GM23338 (cell line): Measurements from ENCODE around the gene TPSB2. TPM values are rescaled to one million over a fixed set of nuclear protein-coding genes. Genes with fewer than 3 reads are reported as not detected.

Experiments
- ATAC-seq: fragments of 200-7000 bp; cut with Tn5 transposase; 3 replicates; pipeline ENCODE4 v1.9.1; 2020
- DNase-seq: peaks from one replicate; pipeline ENCODE4 v3.0.0-alpha.2; 2015; ENCODE audit warnings: low spot score
- H2AFZ ChIP-seq: fragments of 200-600 bp; sonication (generic); 2 replicates; pipeline ENCODE4 v1.8.0; 2016; ENCODE audit warnings: antibody characterized with exemption, mild to moderate bottlenecking, moderate library complexity
- H3F3A ChIP-seq: fragments of 200-600 bp; sonication (generic); replicated peaks from 2 replicates; pipeline ENCODE4 v1.8.0; 2017; ENCODE audit warnings: antibody characterized with exemption, mixed run types, low read depth
- H3K27ac ChIP-seq: fragments of 200-600 bp; sonication (generic); 2 replicates; pipeline ENCODE4 v1.6.1; 2016; ENCODE audit warnings: low read depth
- H3K27me3 ChIP-seq: fragments of 200-600 bp; sonication (generic); 2 replicates; pipeline ENCODE4 v1.8.0; 2016; ENCODE audit warnings: mild to moderate bottlenecking, mixed run types, moderate library complexity; ENCODE audit not compliant: insufficient read depth
- H3K36me3 ChIP-seq: fragments of 200-600 bp; sonication (generic); 2 replicates; pipeline ENCODE4 v1.8.0; 2016; ENCODE audit warnings: mild to moderate bottlenecking; ENCODE audit not compliant: insufficient read depth
- H3K4me1 ChIP-seq: fragments of 200-600 bp; sonication (generic); 2 replicates; pipeline ENCODE4 v1.8.0; 2016; ENCODE audit warnings: mild to moderate bottlenecking, moderate library complexity; ENCODE audit not compliant: insufficient read depth
- H3K4me2 ChIP-seq: fragments of 200-600 bp; sonication (generic); 2 replicates; pipeline ENCODE4 v1.7.1; 2017; ENCODE audit warnings: mixed run types
- H3K4me3 ChIP-seq: fragments of 200-600 bp; sonication (generic); 2 replicates; pipeline ENCODE4 v1.6.1; 2016; ENCODE audit warnings: mixed run types
- H3K79me2 ChIP-seq: fragments of 200-600 bp; sonication (generic); replicated peaks from 2 replicates; pipeline ENCODE4 v1.8.0; 2017; ENCODE audit warnings: mild to moderate bottlenecking; ENCODE audit not compliant: insufficient read depth
- H3K9me2 ChIP-seq: fragments of 200-600 bp; sonication (generic); 2 replicates; pipeline ENCODE4 v1.8.0; 2017; ENCODE audit not compliant: insufficient read depth
- H4K20me1 ChIP-seq: fragments of 200-600 bp; sonication (generic); replicated peaks from 2 replicates; pipeline ENCODE4 v1.8.0; 2017; ENCODE audit warnings: mild to moderate bottlenecking; ENCODE audit not compliant: insufficient read depth
- H3K27ac Mint-ChIP-seq: 2 replicates; pipeline ENCODE4 v1.8.0; 2020; ENCODE audit warnings: inconsistent platforms, mild to moderate bottlenecking, moderate library complexity, mixed read lengths
- H3K27me3 Mint-ChIP-seq: 3 replicates; pipeline ENCODE4 v1.8.0; 2022; ENCODE audit warnings: low read depth, mild to moderate bottlenecking, moderate library complexity, mixed read lengths, inconsistent platforms; ENCODE audit not compliant: insufficient read depth, poor library complexity
- H3K36me3 Mint-ChIP-seq: 3 replicates; pipeline ENCODE4 v1.8.0; 2021; ENCODE audit warnings: low read depth, mild to moderate bottlenecking, inconsistent platforms, moderate library complexity, mixed read lengths
- H3K4me1 Mint-ChIP-seq: 3 replicates; pipeline ENCODE4 v1.8.0; 2020; ENCODE audit warnings: mild to moderate bottlenecking, inconsistent platforms, mixed read lengths
- H3K4me3 Mint-ChIP-seq: 3 replicates; pipeline ENCODE4 v1.8.0; 2021; ENCODE audit warnings: moderate library complexity, mild to moderate bottlenecking, inconsistent platforms, mixed read lengths
- H3K9me3 Mint-ChIP-seq: 3 replicates; pipeline ENCODE4 v1.8.0; 2020; ENCODE audit warnings: moderate library complexity, mild to moderate bottlenecking, inconsistent platforms, mixed read lengths
- CREB1 ChIP-seq: fragments of 250-450 bp; sonication (Bioruptor Pico); IDR thresholded peaks from 2 replicates; pipeline ENCODE4 v1.5.0; 2020; ENCODE audit warnings: low read depth, mild to moderate bottlenecking, moderate library complexity
- EZH2 ChIP-seq: fragments of 200-600 bp; sonication (generic); IDR thresholded peaks from one replicate; pipeline ENCODE4 v1.8.0; 2017; ENCODE audit warnings: antibody characterized with exemption, mild to moderate bottlenecking, low read depth; ENCODE audit not compliant: unreplicated experiment
- EZH2phosphoT487 ChIP-seq: fragments of 200-600 bp; sonication (generic); IDR thresholded peaks from one replicate; pipeline ENCODE4 v1.8.1; 2018; ENCODE audit warnings: antibody characterized with exemption; ENCODE audit not compliant: unreplicated experiment
- JUNB ChIP-seq: IDR thresholded peaks from one replicate; pipeline ENCODE4 v1.6.1; 2016; ENCODE audit warnings: antibody characterized with exemption; ENCODE audit not compliant: unreplicated experiment
- NANOG ChIP-seq: IDR thresholded peaks from 2 replicates; pipeline ENCODE4 v1.6.1; 2016; ENCODE audit warnings: antibody characterized with exemption, borderline replicate concordance
- POLR2AphosphoS5 ChIP-seq: IDR thresholded peaks from 2 replicates; pipeline ENCODE4 v1.6.1; 2016; ENCODE audit warnings: antibody characterized with exemption, low read depth
- STAT1 ChIP-seq: IDR thresholded peaks from one replicate; pipeline ENCODE4 v1.6.1; 2016; ENCODE audit warnings: antibody characterized with exemption; ENCODE audit not compliant: unreplicated experiment
- ZNF114 ChIP-seq: fragments of 250-450 bp; sonication (Bioruptor Pico); IDR thresholded peaks from 2 replicates; pipeline ENCODE4 v1.5.0; 2020; ENCODE audit warnings: mild to moderate bottlenecking, moderate library complexity
- ZNF331 ChIP-seq: fragments of 250-450 bp; sonication (Bioruptor Pico); IDR thresholded peaks from 2 replicates; pipeline ENCODE4 v1.5.0; 2020; ENCODE audit warnings: low read depth, mild to moderate bottlenecking, moderate library complexity
- polyA plus RNA-seq: library from polyadenylated mRNA; unstranded; fragments of >200 nt; fragmentation: Nextera tagmentation; extraction: Ambion mirVana; gene quantifications from 2 replicates; pipeline ENCODE4 v1.2.1, GENCODE V29; 2016
- total RNA-seq: library from RNA; depleted of rRNA; stranded (reverse); fragments of >200 nt; shearing (Covaris generic); gene quantifications from 2 replicates; pipeline ENCODE4 v1.2.3, GENCODE V29; 2014
- TF ChIP-seq, protein P1 (sequence below): IDR thresholded peaks from one replicate; pipeline ENCODE4 v1.6.1; 2018; ENCODE audit warnings: antibody characterized with exemption; ENCODE audit not compliant: unreplicated experiment
- TF ChIP-seq, protein P2 (sequence below): IDR thresholded peaks from 2 replicates; pipeline ENCODE4 v1.6.1; 2016; ENCODE audit warnings: antibody characterized with exemption
- TF ChIP-seq, protein P3 (sequence below), 2 experiments: fragments of 200-600 bp in 1 of 2; sonication (generic) in 1 of 2; conservative IDR thresholded peaks; 2 replicates each; pipeline versions ENCODE4 v1.5.1 to v1.6.1; 2016 to 2017; ENCODE audit warnings: antibody characterized with exemption in 2 of 2, low read depth in 2 of 2, mild to moderate bottlenecking in 2 of 2, moderate library complexity in 1 of 2

Gene TPSB2
- total and polyA plus RNA-seq, 2 experiments from 2014 or later = 0.23 TPM; not detected in 1

DNA sequence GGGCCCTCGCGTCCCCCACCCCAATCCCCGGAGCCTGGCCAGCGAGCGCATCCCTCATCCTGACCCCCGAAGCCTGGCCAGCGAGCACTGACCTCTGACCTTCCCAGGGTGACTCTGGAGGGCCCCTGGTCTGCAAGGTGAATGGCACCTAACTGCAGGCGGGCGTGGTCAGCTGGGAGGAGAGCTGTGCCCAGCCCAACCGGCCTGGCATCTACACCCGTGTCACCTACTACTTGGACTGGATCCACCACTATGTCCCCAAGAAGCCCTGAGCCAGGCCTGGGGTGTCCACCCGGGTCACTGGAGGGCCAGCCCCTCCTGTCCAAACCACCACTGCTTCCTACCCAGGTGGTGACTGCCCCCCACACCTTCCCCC lies 28.2 kb upstream of the TPSB2 start:
- no peak overlapping the region for H3K4me3 Mint-ChIP-seq
- no peak for ATAC-seq
- TF ChIP-seq STAT1 (no peak), JUNB (no peak), EZH2 (no peak), ZNF331 (no peak), EZH2phosphoT487 (no peak), ZNF114 (CRISPR knock-in tag) (no peak)
- TF ChIP-seq, protein P1, sequence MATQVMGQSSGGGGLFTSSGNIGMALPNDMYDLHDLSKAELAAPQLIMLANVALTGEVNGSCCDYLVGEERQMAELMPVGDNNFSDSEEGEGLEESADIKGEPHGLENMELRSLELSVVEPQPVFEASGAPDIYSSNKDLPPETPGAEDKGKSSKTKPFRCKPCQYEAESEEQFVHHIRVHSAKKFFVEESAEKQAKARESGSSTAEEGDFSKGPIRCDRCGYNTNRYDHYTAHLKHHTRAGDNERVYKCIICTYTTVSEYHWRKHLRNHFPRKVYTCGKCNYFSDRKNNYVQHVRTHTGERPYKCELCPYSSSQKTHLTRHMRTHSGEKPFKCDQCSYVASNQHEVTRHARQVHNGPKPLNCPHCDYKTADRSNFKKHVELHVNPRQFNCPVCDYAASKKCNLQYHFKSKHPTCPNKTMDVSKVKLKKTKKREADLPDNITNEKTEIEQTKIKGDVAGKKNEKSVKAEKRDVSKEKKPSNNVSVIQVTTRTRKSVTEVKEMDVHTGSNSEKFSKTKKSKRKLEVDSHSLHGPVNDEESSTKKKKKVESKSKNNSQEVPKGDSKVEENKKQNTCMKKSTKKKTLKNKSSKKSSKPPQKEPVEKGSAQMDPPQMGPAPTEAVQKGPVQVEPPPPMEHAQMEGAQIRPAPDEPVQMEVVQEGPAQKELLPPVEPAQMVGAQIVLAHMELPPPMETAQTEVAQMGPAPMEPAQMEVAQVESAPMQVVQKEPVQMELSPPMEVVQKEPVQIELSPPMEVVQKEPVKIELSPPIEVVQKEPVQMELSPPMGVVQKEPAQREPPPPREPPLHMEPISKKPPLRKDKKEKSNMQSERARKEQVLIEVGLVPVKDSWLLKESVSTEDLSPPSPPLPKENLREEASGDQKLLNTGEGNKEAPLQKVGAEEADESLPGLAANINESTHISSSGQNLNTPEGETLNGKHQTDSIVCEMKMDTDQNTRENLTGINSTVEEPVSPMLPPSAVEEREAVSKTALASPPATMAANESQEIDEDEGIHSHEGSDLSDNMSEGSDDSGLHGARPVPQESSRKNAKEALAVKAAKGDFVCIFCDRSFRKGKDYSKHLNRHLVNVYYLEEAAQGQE = no peak

DNA sequence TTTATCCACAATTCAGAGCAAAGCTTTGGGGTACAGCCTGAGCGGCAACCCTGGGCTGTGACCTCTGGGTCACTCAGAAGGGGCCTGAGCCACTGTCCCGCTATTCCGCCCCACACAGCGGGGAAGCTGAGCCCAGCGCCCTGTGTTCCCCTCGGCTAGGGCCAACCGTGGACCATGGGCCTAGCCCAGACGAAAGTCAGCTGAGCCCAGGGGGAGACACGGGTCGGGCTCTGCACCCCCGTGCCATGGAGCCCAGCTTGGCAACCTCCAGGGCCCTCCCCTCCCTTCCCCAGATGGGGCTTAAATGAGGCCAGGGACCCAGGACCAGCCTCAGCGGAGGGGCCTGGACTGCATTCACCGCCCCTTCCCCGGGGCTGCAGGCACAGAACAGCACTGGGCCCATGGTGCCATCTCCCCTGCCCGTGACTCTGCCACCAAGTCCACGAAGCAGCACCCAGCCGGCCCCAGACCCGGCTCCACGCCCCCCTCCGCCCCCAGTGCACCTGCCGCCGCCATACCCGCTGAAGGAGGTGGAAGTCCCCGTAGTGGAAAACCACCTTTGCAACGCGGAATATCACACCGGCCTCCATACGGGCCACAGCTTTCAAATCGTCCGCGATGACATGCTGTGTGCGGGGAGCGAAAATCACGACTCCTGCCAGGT lies 27.7 kb upstream of the TPSB2 start:
- Histone ChIP-seq H3K79me2 (no peaks in the 10 kb centered on the region), H3F3A (no peaks in the 10 kb centered on the region), H3K9me2 (no peaks in the 10 kb centered on the region), H3K4me1 (no peaks in the 10 kb centered on the region), H3K4me2 (no peak overlapping the region), H3K27me3 (no peaks in the 10 kb centered on the region), H3K4me3 (no peak overlapping the region), H2AFZ (no peak overlapping the region), H4K20me1 (0 out of 2 replicates have a peak, but pooled peaks cover 2% of the 10 kb centered on the region), H3K27ac (no peak overlapping the region), H3K36me3 (no peaks in the 10 kb centered on the region)
- Mint-ChIP-seq H3K27ac (no peak overlapping the region), H3K4me1 (peaks cover 11% of the 10 kb centered on the region), H3K36me3 (no peaks in the 10 kb centered on the region), H3K27me3 (peaks cover 26% of the 10 kb centered on the region), H3K4me3 (no peak overlapping the region), H3K9me3 (no peaks in the 10 kb centered on the region)
- ATAC-seq = no peak
- DNase-seq = no peak
- TF ChIP-seq, protein P2, sequence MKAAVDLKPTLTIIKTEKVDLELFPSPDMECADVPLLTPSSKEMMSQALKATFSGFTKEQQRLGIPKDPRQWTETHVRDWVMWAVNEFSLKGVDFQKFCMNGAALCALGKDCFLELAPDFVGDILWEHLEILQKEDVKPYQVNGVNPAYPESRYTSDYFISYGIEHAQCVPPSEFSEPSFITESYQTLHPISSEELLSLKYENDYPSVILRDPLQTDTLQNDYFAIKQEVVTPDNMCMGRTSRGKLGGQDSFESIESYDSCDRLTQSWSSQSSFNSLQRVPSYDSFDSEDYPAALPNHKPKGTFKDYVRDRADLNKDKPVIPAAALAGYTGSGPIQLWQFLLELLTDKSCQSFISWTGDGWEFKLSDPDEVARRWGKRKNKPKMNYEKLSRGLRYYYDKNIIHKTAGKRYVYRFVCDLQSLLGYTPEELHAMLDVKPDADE = no peak
- TF ChIP-seq NANOG = no peak
- TF ChIP-seq ZNF331 = no peak
- no peak for TF ChIP-seq ZNF114 (CRISPR knock-in tag)
- TF ChIP-seq EZH2phosphoT487 = no peak
- TF ChIP-seq, protein P3, sequence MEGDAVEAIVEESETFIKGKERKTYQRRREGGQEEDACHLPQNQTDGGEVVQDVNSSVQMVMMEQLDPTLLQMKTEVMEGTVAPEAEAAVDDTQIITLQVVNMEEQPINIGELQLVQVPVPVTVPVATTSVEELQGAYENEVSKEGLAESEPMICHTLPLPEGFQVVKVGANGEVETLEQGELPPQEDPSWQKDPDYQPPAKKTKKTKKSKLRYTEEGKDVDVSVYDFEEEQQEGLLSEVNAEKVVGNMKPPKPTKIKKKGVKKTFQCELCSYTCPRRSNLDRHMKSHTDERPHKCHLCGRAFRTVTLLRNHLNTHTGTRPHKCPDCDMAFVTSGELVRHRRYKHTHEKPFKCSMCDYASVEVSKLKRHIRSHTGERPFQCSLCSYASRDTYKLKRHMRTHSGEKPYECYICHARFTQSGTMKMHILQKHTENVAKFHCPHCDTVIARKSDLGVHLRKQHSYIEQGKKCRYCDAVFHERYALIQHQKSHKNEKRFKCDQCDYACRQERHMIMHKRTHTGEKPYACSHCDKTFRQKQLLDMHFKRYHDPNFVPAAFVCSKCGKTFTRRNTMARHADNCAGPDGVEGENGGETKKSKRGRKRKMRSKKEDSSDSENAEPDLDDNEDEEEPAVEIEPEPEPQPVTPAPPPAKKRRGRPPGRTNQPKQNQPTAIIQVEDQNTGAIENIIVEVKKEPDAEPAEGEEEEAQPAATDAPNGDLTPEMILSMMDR (conservative IDR thresholded peaks at IDR 0.05; ENCODE audit: low read depth in 2 of 2) = no peak
- TF ChIP-seq CREB1 (CRISPR knock-in tag) = no peak
- TF ChIP-seq EZH2 = no peak
- TF ChIP-seq, protein P1 = no peak
- TF ChIP-seq POLR2AphosphoS5 = no peak
- no peak for TF ChIP-seq STAT1

More for the DNA sequence above, 28.2 kb upstream of the TPSB2 start:
- Mint-ChIP-seq H3K9me3 (no peaks in the 10 kb centered on the region), H3K27me3 (peaks cover 26% of the 10 kb centered on the region), H3K27ac (no peak overlapping the region), H3K4me1 (peaks cover 11% of the 10 kb centered on the region), H3K36me3 (no peaks in the 10 kb centered on the region)
- H3K27me3 ChIP-seq = no peaks in the 10 kb centered on the region
- H3F3A ChIP-seq = no peaks in the 10 kb centered on the region
- no peaks in the 10 kb centered on the region for H3K36me3 ChIP-seq
- no peak overlapping the region for H3K27ac ChIP-seq
- 0 out of 2 replicates have a peak, but pooled peaks cover 2% of the 10 kb centered on the region for H4K20me1 ChIP-seq
- no peak overlapping the region for H3K4me3 ChIP-seq
- H3K9me2 ChIP-seq = no peaks in the 10 kb centered on the region
- DNase-seq = no peak
- H3K4me1 ChIP-seq = no peaks in the 10 kb centered on the region
- H2AFZ ChIP-seq = no peak overlapping the region
- H3K4me2 ChIP-seq = no peak overlapping the region
- H3K79me2 ChIP-seq = no peaks in the 10 kb centered on the region
